NCI-H2081 (cell line): ENCODE data around the gene VKORC1L1.
"Not testable (repeated sequence)": the region's sequence is repeated elsewhere in the genome, so short reads cannot be mapped to it uniquely, and the experiment has no call there.

Source experiments
- DNase-seq, 2 experiments: peaks; one replicate each; lab custom pipeline; 2025; lab: John Stamatoyannopoulos, UW

The VKORC1L1 gene

DNA sequence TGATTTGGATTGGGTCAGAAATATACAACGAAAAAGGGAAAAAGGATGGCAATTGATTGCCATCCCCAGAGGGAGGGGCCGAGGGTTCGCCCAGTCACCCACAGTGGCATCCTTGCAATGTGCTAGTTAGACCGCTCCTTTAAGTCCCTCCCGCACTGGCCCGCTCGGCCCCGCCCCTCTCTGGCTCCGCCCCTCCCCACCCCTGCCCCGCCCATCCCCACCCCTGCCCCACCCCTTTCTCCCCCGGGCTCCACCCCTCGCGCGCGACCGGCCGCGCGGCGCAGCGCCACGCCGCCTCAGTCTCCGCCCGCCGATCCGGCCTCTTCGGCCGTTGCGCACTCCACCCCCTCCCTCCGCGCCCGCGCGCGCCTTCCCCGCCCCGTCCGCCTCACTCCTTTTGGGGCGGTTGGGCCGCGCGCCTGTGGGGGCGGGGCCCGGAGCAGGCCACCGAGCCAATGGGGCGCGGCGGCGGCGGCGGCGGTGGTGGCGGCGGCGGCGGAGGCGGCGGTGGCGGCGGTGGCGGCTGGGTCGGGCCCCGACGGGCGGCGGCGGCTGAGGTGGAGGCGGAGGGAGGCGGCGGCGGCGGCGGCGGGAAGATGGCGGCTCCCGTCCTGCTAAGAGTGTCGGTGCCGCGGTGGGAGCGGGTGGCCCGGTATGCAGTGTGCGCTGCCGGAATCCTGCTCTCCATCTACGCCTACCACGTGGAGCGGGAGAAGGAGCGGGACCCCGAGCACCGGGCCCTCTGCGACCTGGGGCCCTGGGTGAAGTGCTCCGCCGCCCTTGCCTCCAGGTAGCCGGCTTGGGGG lies at the start of gene VKORC1L1:
Gene VKORC1L1, plus strand, starts transcription at position 299 of the 806 bp plus-strand sequence. Its CDS starts 298 bp downstream, at position 597.
- peak; percentile 94 to 96 for DNase-seq

DNA sequence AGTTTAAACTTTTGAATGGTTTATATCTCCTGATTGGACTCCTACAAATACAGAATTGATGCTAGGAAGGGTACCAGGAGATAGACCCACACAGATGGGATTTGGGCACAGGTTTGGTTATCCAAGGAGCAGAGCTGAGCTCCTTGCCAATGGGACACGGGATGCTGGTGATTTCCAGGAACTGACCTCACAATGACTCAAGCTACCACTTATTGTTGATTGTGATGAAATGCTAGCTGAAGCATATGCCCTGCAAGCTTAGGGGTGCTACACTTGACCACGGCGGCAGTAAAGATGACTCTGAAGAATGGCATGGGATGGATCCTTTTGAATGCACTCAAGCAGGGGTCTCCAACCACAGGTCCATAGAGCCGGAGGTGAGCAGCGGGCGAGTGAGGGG lies 45.5 kb upstream of the VKORC1L1 start:
- DNase-seq, result no peak

DNA sequence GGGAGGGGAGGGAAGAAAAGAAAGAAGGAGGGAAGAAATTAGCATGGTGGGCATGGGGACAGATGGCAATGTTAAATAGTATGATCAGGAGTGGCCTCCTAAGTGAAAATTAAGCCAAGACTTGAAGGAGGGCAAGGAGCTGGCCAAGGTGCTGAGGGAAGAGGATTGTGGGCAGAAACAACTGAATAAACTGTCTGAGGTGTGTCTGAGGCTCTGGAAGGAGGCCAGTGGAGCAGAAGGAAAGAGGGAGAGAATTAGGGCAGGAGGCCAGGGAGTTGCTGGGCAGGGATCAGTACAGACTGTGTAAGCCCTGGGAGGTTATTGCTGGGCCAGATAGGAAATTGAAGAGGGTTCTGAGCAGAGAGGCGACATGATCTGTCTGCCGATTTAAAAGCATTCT lies 40.6 kb upstream of the VKORC1L1 start:
- no peak for DNase-seq

DNA sequence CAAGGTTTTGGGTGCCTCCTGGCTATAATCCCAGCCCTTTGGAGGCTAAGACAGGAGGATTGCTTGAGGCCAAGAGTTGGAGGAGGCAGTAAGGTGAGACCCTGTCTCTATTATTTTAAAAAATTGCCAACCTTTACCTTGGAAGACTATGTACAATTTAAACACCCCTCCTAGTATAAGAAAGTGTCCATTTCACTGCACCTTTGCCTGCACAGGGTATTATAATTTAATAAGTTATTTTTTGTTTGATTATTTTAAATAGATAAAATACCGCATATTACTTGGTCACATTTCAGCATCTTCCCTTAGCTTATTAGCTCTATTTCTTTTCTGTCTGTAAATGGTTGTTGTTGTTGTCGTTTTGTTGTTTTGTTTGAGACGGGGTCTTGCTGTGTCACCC lies 36.2 kb upstream of the VKORC1L1 start:
- DNase-seq, result not testable (repeated sequence)

DNA sequence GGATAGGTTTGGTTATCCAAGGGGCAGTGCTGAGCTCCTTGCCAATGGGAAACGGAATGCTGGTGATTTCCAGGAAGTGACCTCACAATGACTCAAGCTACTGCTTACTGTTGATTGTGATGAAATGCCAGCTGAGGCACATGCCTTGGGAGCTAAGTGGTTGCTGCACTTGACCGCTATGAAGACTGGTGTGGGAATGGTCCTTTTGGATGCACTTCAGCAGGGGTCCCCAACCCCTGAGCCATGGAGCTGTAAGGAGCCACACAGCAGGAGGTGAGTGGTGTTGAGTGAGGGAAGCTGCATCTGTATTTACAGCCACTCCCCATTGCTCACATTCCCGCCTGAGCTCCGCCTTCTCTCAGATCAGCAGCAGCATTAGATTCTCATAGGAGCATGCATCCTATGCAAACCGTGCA lies 35.3 kb upstream of the VKORC1L1 start:
- not testable (repeated sequence) for DNase-seq

DNA sequence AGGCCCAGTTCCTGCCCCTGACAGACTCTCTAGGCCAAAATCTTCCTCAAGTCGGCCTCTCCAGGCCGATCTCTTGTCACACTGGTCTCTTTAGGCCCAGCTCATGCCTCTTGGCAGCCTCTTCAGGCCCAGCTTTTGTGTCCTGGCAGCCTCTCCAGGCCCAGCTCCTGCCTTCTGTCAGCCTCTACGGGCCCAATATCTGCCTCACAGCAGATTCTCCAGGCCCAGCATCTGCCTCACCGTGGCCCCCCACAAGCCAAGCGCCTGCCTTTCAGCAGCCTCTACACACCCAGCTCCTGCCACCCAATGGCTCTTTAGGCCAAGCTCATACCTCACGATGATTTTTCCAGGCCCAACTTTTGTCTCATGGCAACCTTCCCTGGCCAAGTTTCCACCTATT lies 33.0 kb upstream of the VKORC1L1 start:
- DNase-seq, result no peak

DNA sequence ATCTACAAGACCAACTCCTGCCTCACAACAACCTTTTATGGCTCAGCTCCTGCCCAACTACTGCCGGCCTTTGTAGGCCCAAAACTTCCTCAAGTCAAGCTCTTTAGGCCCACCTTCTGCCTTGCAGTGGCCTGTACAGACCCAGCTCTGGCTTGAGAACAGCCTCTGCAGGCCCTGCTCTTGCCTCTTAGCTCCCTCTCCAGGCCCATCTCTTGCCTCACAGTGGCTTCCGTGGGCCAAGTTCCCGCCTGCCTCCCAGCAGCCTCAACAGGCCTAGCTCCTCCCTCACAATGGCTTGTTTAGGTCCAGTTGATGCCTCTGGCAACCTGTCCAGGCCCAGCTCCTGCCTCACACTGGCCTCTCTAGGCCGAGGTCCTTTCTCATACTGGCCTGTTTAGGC lies 32.4 kb upstream of the VKORC1L1 start:
- no peak for DNase-seq

DNA sequence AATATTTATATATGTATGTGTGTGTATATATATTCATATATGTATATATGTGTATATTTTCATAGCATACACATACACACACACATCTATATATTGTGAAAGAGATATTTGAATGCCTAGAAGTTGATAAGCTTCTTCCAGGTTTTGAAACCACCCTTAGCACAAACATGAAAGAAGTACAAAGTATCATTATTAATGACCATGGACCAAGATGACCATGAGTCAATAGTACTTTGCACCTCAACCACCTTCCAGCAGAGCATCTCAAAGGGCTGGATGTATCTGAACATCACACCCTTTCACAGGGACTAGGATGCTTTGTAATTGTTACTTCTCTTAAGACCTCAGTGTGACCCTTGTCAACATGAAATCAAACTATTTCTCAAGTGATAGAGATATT lies 29.3 kb upstream of the VKORC1L1 start:
- not testable (repeated sequence) for DNase-seq

DNA sequence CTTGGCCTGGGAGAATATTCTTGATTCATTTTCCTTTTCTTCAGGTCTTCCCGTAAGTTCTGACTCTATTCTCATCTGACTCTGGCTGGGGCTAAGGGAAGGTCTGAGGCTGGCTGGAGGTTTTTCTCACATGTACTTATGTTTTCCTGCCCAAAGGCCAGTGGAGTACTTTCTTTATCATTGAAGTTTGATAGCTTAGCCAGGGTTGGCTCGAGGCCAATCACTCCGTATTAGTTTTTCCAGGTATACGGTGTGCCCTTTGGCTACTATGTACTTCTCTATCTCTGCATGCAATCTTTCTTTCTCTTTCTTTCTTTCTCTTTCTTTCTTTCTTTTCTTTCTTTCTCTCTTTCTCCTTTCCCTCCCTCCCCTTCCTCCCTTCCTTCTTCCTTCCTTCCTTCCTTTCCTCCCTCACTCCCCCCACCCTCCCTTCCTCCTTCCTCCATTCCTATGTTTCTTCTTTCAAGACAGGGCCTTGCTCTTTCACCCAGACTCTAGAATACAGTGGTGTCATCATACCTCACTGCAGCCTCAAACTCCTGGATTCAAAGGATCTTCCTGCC lies 26.8 kb upstream of the VKORC1L1 start:
- no peak for DNase-seq

DNA sequence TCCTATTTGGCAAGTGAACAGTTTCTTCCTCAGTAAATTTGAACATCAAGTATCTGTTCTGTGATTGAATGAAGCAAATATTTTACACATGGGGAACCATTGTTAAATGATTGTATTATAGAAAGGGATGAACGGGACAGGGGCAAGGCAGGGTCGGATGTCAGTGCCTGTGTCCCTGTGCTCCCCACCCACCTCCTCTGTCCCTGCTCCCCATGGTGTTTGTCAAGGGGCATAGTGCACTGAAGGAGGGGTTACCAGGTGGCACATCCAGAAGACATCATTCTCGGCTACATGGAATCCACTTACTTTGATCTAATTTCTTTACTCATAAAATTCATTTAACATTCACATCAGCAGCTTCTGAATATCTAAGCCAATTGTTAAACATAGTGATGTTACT lies 19.4 kb upstream of the VKORC1L1 start:
- DNase-seq, result not testable (repeated sequence)

DNA sequence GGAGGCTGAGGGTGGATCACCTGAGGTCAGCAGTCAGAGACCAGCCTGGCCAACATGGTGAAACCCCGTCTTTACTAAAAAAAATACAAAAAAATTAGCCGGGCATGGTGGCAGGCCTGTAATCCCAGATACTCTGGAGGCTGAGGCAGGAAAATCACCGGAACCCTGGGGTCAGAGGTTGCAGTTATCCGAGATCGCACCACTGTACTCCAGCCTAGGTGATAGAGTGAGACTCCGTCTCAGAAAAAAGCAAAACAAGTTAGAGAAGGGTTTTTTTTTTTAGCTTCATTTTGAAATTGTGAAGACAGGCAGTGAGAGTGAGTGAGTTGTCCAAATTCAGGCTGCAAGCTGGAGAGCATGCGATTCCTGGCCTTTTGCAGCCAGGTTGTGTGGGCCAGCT lies 19.0 kb upstream of the VKORC1L1 start:
- not testable (repeated sequence) for DNase-seq

DNA sequence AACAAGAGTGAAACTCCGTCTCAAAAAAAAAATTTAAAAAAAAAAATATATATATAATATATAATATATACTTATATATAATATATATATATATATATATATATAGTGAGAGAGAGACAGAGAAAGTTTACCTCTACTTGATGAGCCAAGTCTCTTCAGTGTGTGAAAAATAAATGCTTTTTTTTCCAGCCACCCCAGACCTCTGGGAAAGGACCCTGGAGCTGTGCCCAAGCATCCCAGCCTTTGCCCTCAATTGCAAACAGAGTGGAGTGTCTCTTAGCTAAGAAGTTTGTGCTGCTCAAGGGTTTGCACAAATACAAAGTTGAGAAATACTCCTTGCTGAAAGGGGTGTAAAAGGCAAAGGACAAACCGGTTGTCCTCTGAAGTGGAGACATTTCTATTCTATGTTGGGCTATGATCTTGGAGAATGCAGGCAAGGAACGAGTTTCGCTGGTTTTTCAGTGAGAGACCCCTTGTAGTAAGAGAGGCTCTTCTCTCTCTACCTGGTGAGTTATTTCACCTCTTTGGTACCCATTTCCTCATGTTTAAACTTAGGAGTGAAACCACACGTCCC lies 15.5 kb upstream of the VKORC1L1 start:
- DNase-seq, result not testable (repeated sequence)

DNA sequence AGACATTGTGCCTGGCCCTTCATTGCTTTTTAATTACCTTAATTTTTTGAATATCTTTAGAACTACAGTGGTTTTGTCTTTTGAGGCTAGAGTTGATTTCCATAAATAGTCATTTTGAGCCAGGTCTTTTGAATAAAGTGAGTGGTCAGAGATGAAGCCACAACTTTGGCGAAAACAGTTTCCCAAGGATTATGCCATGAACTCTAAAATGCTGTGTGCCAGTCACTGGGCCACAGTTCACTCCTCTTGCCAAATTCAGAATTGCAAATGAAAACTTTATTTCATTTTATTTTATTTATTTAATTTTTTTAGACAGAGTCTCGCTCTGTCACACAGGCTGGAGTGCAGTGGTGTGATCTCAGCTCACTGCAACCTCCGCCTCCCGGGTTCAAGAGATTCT lies 14.2 kb upstream of the VKORC1L1 start:
- not testable (repeated sequence) for DNase-seq

DNA sequence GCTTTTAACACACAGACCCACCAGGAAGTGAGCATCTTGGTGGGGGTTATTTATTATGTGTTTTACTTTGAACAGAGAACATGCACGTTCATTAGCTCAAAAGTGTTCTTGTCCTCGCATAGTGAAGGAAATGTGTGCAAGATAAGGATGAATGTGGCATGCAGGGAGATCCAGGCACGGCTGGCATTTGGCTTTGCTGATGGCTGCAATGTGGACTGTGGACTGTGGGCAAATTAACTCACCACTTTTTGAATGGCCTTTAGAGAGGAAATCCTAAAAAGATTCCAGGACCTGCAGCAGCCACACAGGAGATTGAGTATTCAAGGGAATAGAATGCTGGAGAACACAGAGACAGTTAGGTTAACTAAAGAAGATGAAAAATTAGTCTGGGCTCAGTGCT lies 6.6 kb upstream of the VKORC1L1 start:
- not testable (repeated sequence) for DNase-seq

DNA sequence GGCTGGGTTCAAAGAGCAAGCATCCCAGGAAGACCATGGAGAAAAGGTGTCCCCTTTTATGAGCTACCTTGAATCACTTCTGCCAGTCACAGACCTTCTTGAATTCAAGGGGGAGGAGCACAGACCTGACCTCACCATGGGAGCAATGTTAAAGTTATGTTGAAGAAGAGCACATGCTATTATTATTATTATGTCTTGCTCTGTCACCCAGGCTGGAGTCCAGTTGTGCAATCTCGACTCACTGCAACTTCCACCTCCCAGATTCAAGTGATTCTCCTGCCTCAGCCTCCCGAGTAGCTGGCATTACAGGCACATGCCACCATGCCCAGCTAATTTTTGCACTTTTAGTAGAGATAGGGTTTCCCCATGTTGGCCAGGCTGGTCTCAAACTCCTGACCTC lies 5.2 kb upstream of the VKORC1L1 start:
- DNase-seq, result not testable (repeated sequence)

DNA sequence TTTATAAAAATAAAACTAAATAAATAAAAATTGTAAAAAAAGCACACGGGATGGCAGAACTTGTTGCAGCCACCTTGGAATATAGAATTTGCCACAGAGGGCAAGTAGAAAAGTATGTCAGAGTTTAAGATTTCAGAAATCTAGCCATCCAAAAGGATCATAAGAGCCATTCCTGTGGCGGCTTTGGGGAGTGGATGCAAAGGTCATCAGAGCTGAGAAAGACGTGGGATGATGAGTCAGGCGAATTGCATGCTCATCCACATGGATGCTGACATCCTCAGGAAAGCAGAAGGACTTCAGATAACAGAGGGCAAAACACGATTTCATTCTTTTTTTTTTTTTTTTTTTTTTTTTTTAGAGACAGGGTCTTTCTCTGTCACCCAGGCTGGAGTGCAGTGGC lies 3.6 kb upstream of the VKORC1L1 start:
- DNase-seq, result not testable (repeated sequence)

DNA sequence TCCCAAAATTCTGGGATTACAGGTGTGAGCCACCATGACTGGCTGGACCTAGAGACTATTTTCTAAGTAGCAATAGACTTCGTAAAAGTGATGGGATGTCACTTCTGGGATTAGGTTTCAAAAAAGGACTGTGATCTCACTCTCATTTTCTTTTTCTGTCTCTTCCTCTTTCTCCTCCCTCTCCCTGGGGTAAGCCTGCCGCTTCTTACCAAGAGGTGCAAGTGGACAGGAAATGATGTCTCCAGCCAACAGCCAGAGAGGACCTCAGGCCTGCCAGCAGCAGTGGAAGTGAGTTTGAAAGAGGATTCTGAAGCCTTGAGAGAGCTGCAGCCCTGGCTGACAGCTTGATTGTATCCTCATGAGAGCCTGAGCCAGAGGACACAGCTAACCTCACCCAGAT lies 1.4 kb upstream of the VKORC1L1 start:
- not testable (repeated sequence) for DNase-seq

DNA sequence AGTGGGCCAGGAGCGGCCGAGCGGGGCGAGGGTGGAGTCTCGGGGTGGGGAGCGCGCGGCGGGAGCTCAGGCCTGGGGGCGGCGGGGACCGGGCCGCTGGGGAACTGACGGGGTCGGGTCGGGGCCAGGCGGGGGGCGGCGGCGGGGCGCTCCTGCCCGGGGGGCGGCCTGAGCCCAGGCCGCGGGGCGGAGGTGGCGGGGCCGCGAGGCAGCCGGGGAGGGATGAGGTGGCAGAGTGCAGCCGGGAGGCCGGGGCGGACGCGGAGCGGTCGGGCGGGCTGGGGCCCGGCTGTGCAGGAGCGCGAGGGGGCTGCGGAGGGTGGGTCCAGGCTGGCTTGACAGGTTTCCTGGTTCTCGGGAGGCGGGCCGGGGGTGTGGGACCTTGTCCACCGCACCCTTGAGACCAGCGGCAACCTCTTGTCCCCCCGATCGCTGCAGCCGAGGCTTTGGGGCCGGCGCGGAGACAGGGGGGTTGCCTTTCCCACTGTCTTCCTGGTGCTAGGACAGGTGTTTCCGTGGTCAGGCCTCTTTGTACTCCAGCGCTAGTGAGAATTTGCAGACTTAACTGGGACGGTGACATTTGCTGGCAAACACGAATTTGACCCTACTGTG lies 814 bp downstream of the VKORC1L1 start:
- DNase-seq, result peak in 1 of 2 experiments; percentile 41

DNA sequence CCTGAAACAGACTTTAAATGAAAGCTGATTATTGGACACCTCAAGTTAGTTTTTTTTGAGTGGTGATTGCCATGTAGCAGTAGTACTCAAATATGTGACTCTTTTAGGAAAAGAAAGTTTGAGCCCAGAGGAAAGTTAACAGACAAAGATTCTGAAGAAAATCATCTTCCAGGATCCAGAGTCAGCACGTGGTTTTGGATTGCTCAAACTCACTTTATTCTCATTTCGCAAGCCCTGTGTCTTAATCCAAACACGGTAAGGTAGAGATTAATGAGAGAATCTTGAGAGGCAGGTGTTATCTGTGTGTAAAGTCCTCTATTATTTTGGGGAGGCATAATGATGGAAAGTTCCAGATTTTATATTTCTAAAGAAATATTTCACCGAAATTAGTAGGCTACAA lies 2.8 kb downstream of the VKORC1L1 start:
- DNase-seq, result not testable (repeated sequence)

DNA sequence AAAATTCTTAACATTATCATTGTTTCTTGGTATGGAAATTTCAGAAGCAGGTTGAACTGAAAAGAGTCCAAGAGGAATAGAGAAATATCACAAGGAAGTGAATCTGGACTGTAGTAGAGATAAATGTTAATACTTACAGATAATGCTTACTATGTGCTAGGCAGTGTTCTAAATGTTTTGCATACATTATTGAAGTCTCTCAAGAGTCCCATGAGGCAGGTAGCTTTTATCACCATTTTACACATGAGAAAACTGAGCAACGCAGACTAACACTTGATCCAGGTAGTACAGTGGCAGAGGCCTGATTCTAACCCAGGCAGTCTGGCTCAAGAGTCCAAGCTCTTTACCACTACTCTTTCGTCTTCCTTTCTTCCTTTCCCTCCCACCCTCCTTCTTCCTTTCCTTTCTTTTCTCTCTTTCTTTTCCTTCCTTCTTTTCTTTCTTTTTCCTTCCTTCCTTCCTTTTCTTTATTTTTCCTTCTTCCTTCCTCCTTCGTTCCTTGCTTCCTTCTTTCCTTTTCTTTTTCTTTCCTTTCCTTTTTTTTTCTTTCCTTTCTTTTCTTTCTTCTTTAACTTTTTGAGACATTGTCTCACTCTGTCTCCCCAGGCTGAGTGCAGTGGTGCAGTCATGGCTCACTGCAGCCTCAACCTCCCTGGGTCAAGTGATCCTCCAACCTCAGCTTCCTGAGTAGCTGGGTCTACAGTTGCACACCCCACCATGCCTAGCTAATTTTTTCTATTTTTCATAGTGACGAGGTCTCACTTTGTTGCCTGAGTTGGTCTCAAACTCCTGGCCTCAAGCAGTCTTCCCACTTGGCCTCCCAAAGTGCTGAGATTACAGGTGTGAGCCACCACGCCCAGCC lies 6.6 kb downstream of the VKORC1L1 start:
- not testable (repeated sequence) for DNase-seq

DNA sequence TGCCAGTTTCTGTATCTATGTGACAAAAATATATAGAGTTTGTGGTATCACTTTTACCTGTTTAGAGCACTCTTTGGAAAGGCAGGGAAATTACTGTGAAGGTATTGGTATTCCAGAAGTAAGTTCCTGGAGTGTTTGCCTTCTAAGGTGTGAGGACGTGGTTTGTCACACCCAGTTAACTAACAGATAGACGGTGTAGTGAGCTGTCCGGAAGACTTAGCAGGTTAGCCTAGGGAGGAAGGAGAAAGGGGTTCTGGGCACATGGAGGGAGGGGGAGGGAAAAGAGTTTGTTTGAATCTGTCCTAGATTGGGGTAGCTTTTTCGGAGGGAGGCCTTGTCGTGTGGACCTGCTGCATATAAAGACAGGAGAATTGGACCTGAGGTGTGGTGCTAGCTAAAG lies 7.4 kb downstream of the VKORC1L1 start:
- DNase-seq, result not testable (repeated sequence)

DNA sequence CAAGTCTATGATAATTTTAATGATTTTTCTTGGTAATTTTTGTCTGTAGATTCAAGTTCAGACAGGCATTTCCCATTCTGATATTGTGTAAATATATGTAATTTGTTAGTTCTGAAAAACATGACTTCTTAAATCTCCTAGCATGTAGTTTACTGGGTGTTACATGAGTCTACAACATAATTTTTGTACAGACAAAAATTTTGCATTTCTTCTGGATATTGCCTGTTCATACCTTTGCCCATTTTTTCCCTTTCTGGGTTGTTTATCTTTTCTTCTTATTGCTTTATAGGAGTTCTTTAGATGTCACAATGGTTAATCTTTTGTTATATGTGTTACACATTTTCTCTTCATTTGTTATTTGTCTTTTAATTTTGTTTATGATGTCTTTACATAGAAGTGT lies 12.1 kb downstream of the VKORC1L1 start:
- not testable (repeated sequence) for DNase-seq
